Activated CD4-positive, alpha-beta T cell treated with anti-CD3 and anti-CD28 coated beads, Interleukin-2, amount 50 U/mL, for 16 hours (primary cell): ENCODE results near the gene ORM1.
A peak's percentile ranks its signal among the peaks of the same experiment; 100 is the strongest.
"Not testable (repeated sequence)": the region's sequence is repeated elsewhere in the genome, so short reads cannot be mapped to it uniquely, and the experiment has no call there.

Experiments used
- DNase-seq: peaks from one replicate; pipeline ENCODE4 v3.0.0-alpha.2; 2020

The ORM1 gene

DNA sequence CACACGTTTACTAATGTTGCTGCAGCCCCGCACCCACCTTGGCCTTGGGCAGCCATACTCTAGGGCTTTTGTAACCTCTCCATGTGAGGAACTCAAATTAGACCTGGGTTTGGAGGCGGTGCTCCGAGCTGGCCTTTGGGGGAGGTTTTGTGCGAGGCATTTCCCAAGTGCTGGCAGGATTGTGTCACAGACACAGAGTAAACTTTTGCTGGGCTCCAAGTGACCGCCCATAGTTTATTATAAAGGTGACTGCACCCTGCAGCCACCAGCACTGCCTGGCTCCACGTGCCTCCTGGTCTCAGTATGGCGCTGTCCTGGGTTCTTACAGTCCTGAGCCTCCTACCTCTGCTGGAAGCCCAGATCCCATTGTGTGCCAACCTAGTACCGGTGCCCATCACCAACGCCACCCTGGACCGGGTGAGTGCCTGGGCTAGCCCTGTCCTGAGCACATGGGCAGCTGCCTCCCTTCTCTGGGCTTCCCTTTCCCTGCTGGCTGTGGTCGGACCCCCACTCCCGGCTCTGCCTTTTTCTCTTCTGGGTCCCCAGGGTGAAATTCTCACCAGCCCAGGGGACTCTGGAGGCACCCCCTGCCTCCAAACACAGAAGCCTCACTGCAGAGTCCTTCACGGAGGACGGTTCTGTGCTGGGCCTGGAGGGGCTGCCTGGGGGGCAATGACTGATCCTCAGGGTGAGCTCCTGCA, at the start of gene ORM1:
TSS of gene ORM1 (plus strand) at position 268 of the 701 bp plus-strand sequence. CDS start at position 304, 36 bp downstream.
- not testable (repeated sequence) for DNase-seq

DNA sequence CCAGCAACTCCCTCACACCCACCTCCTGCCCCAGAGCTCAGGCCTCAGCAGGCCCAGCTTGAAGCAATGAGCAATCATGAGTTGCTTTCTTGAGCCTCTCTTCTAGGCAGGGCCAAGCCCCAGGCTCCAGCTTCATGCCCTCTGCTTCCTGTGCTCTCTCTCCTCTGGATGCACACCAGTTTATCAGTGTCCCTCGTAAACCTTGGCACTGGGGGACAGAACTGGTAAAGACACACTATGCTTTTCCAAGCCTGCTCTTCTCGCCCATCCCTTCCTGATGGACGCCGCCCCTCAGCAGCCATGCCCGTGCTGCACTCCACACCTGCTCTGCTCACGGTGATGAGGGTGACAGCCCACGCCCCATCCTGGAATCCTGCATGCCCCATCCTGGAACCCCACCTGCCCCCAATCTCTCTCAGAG, 49.4 kb upstream of the ORM1 start:
- no peak for DNase-seq

DNA sequence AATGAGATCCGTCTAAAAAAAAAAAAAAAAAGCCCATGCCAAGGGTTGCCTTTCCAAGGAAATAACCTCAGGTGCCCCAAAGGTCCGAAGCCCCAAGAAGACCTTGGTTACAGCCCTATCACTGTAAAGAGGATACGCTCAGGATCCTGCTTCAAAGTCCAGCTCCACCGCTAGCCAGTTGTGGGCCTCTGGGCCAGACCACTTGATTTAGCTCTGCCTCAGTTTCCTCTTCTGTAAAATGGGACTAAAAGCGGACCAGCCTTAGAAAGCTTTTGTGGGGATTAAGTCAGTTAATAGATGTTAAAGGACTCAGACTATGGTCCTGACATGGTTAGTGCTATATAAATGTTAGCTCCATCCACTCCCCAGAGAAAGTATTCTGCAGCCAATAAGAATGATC, 48.7 kb upstream of the ORM1 start:
- no peak for DNase-seq

DNA sequence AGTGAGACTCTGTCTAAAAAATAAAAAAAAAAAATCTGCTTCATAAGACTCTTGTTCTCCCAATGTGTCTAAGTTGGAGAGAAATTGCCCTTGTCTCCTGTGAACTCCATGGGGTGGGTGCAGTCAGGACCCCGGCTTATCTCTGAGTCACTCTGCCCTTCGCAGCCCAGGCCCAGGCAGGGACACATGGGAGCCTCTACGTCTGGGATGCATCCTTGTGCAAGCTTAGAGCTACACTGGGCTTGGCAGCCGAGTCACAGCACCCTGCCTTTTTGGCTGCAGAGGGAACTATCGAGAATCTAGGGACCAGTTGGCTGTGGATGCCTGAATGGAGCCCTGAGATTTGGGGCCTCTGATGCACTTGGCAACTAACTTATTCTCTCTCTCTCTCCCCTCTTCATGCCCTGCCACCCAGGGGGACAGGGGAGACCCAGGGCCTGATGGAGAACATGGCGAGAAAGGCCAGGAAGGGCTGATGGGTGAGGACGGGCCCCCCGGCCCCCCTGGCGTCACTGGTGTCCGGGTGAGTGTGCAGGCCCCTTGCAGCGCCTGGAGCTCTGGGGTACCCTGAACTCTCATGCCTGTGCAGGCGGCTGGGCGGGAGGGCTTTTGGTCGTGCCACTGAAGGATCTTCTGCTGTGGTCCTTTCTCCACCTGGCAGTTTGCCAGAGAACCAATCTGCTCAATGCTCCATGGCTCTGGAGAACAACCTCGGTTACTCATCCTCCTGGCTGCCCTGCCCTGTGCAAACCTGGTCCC, 47.5 kb upstream of the ORM1 start:
- DNase-seq = no peak

DNA sequence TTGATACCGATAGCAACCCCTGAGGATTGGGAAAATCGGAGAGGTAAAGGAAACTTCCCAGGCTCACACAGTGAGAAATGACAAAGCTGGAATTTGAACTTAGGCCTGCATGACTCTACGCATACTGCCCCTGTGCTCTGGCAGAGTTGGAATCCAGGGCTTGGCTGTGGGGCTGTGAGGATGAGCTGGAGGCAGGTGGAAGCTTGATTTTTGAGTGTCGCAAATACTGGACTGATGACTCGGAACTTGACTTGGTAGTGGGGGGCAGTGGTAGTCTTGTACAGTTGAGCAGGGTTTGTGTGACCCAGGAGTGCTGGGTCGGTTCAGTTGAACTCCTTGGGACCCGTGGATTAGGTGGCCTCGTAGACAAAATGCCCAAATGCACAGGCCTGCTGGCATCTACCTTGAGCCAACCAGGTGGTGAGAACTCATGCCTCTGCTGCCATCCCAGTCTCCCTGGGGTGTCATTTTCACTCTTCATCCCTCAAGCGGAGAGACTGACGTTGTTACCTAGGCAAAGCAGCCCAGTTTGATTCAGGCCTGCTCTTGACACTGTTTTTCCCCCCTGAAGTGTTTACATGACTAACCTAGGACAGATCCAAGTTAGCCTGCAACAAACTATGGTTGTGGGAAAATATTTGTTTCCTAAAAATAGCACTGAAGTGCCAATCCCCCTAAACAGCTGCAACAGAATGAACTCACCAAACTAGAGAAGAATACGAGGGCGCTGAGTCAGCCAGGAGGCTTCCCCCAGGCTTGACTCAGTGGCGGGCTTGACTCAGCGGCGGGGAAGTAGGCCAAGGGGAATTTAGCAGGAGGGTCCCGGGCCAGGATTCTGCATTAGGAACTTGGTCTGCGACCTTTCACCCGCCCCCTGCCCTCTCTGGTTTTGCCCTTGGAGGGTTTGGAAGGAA, 45.7 kb upstream of the ORM1 start:
- no peak for DNase-seq

DNA sequence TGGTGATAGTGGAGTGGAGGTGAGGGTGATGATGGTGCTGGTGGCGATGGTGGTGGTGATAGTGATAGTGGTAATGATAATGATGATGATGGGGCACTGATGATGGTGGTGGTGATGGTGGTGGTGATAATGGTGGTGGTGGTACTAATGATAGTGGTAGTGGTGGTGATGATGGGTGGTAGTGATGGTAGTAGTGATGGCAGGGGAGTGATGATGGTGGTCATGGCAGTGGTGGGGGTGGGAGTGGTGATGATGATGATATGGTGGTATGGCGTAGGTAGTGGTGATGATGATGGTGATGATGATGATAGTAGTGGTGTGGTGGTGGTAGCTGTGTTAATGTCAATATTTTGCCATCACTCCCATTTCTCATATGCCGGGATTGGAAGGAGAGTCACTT, 44.5 kb upstream of the ORM1 start:
- DNase-seq = no peak

DNA sequence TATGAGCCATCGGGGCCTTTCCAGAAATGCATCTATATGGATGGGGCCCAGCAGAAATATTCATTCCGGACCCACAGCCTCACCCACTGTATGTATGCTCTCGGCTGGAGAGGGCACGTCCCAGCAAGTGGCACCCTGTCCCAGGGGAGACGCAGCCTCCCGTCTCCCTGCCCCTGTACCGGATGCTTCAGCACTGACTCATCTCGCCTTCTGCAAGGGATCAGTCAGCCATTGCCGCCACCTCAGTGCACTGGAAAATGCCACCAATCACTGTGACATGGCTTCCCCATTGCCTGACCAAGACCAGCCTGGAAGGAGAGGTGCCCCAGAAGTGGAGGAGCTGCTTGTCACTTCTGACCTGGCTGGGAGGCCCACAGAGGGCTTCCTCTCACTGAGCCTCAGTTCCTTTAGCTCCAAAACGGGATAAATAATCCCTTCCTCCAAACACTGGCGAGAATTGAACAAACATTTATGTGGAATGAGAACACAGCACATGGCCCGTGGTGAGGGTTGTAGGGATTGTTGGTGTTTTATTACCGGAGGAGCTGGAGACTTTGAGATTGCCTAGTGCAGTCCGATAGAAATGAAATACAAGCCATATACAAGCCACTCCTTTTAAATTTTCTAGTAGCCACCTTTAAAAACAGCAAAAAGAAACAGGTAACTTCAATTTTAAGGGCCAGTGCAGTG, 43.9 kb upstream of the ORM1 start:
- no peak for DNase-seq

DNA sequence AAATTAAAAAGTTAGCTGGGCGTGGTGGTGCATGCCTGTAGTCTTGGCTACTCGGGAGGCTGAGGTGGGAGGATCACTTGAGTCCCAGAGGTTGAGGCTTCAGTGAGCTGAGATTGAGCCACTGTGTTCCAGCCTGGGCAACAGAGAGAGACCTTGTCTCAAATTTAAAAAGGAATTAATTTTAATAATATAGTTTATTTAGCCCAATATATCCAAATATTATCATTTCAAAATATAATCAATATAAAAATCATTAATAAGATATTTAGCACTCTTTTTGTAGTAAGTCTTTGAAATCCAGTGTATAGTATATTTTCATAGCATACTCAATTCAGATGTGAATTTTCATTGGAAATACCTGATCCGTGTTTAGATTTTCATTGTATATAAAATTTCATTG, 43.2 kb upstream of the ORM1 start:
- no peak for DNase-seq

DNA sequence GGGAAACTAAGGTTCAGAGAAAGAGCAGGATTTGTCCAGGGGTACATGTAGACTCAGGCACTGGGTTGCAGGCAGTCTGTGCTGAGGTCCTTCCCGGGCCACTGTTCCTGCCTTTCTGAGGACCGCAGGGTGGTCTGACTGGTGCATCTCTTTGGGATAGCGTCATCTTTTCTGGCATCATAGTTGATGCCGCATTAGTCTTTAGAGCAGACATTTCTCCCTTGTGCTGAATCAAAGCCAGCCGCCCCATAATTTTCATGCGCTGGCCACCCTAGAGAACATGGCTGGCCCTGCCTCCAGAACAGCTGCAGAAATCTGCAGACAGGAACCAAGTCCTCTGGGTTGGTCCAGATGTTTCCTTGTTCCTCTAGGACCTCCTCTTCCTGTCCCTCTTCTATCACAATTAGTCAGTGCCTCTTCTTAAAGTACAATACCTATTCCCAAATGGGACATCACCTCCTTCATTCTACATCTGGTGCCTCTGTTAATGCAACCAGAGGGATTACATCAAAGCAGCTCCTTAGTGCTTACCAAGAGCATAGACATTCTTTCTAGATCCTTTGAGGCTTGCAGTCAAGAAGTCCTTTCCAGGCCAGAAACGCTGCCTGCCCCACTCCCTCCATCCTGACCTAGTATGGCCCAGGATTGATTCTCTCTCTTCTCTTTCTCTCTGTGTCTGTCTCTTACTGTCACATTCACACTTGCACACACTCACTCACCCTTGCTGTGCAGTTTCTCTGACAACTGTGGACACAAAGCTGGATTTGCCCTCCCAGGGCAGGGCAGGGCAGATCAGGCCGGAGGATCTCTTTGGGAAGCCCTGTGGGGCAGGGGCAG, 42.0 kb upstream of the ORM1 start:
- no peak for DNase-seq

DNA sequence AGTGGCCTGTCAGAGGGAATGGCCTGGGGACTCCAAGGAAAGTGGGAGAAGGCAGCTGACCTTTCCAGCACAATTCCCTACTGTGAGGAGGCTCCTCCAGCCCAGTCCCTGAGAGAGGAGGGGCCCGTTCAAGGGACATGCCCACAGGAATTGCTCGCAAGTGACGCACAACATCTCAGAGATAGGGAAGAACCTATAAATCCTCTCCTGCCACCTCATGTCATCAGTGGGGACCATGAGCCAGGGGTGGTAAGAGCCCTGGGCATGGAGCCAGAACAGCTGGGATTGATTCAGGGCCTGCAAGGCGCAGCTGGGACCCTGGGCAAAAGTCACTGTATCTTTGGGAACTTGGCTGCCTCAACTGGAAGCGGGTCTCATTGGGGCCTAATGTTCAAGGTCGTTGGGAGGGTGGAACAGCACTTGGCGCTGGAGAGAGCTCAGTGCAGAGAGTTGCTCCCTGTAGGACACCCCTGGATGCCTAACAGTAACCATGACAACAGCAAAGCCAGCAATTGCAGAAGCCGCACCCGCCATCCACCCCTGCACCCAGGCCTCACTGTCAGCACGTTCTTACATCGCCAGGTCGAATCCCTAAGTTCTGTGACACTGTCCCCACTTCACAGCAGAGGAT, 41.3 kb upstream of the ORM1 start:
- no peak for DNase-seq

DNA sequence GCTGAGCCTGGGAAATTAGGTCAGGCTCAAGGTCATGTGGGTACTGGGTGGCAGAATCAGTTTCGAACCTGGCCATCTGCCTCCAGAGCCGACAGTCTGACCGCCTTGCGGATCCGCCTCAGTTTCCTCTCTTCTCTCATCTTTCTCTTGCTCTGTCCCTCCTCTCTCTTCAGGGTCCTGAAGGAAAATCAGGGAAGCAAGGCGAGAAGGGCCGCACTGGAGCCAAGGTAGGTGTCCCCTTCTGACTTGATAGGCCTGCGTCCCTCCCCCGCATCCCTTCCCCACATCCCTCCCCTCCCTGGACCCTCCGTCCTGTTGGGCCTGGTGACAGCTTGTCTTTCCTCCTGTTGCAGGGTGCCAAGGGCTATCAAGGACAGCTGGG, 40.8 kb upstream of the ORM1 start:
- no peak for DNase-seq

DNA sequence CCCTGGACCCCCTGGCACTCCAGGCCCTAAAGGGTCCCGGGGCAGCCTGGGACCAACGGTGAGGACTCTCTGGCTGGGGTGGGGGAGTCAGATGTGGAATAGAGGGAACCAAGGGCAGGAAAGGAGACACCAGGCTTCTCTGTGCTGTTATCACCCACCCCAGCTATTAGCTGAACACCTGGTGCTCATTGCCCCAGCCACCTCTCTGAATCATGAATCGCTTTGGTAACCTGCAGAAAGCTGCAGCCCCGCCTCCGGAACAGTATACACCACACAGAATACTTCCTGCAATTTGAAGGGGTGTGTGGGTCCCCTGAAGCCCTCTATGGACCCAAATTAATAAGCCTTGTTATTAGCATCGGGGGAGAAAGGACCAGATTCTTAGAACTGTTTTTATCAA, 40.4 kb upstream of the ORM1 start:
- no peak for DNase-seq

DNA sequence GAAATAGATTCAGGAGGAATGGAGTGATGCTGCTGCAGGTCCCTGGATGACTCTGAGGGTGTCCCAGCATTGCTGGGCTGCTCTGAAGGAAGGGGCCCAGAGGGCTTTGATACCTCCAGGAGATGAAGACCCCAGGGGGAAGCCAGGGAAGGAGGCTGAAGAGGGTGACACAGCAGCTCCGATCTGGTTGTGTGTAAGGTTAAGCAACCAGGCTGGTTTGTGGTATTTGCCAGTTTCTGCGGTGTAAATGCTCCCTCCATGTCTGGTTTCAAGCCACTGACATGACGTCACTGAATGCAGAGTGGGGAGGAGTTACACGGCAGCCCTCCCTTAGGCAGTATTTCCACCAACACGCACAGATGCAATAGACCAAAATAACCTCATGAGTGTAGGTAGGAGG, 40.0 kb upstream of the ORM1 start:
- peak; percentile 55 for DNase-seq

DNA sequence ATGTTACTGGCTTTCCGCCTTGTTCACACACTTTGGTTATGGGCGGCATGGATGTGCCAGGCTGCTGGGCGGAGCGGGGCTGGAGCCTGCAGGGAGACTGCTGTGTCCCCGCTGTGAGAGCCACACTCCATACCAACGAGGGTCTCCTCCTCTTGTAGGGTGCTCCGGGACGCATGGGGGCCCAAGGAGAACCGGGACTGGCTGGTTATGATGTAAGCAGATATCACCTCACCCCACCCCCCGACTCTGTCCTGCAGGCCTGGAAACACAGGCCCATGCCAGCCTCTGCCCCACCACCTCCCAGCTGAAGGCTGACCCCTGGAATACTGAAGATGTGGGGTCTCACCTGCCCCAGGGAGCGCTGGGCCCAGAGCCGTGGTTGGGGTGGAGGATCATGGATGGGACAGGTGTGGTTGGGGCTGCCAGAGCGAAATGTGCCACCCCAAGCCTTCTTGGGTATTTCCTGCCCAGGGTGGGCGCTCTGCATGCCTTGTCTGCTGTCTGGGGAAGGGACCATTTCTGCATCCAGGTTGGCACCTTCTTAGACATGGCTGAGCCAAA, 39.3 kb upstream of the ORM1 start:
- DNase-seq = no peak

DNA sequence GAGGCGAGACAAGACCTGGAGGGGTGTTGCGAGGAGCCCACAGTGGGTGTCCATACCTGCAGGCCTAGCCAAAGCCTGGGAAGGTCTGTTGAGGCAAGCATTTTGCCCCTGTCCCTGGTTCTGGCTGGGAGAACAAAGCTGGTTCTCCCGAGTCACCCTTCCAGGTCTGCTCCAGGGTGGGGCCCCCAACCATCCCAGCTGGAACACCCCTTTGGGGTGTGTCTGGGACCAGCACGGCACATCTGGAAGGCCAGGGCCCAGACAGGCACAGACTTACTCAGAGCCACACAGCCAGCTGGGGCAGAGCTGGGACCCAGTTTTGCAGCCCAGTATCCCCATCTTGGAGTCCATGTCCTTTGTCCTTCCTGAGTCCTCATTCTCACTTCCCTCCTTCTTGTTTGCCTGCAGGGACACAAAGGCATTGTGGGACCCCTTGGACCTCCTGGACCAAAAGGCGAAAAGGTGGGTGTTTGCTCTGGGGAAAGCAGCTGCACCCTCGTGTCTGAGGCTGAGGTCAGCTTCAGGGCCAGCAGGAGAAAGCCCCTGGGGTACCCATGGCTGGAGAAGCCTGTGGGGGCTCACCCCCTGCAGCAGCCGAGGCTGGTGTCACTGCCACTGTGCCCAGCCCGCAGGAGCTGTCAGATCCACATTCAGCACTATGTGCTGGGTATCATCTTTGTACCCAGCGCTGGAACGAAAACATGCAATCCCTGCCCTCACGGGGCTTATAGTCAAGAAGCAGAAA, 38.4 kb upstream of the ORM1 start:
- no peak for DNase-seq

DNA sequence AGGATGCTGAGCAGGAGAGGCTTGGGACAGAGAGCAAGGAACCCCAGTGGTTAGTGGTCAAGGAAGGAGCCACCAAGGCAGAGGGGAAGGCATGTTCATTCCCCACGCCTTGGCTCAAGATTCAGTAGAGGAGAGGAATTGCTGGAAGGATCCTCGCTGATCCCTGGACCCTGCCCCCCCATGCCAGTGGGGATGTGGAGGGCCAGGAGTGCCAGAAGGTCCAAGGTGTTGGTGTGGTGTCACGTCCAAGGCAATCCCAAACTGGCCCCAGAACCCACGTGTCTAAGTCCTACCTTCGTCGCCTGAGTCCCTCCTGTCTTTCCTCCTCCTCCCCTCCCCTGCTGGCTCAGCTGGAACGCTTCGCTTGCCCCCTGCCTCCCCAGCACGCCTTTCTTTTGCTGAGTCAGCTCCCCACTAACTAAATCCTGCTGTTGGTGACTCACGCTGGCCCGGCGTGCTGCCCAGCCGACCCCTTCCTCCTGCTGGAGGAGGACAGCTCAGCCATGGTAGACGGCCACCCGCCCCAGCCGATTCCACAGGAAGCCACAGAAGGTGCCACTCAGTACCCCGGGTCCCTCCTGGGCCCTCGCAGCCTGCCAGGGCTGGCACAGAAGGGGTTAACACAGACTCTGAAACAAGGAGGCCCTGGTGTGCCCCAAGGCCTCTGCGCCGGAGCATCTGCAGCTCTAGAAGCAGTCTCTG, 37.6 kb upstream of the ORM1 start:
- no peak for DNase-seq

DNA sequence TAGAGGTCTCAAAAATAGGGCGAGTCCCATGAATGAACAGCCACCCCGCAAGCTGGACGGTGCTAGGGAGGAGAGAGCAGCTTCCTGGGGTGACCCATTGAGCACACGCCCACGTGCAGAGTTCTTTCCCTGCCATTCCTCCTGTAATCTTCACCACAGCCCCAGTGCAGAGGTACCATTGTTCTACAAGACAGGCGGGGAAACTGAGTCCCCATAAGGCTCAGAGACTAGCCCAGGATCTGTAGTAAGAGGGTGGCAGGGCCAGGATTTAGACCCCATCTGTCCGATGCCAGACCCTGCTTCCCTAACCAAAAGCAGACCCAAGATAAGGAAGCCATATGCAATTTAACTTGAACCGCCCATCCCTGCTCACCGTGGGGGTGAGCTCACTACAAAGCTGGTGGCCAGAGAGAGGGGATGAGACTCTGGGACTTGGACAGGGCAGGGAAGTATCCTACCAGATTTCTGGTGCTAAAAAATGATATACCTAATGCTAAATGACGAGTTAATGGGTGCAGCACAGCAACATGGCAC, 36.7 kb upstream of the ORM1 start:
- DNase-seq = no peak

DNA sequence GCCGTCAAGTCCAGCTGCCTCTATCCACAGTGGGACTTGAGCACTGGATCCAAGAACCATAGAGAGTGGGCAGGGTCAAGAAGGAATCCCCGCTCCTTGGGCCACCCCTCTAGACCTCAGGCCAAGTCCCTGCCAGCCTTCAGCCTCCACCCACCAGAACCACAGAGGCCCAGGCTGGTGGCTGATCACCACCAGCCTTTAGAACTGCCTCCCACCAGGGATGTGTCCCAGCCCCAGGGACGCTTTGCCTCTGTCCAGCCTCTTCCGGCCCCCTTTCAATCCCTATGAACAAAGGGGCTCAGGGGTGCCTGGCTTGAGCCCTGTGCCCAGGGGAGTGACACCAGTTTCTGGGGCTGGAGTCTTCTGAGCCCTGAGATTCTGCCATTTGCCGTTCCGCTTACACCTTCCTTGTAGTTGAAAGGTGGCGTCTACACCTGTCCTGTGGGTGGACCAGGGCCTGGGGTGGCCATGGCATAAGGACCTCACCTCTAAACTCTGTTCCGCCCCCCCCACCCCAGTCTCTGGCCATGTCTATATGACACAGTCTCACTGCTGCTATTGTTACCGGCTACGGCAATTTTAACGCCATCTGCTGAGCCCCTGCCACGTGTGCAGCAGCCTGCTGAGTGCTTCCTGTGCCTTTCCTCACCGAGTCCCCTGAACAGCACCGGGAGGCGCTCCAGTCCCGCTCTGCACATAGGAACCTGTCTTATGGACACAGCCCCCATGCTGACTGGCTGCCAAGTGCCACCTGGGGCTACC, 35.7 kb upstream of the ORM1 start:
- no peak for DNase-seq

DNA sequence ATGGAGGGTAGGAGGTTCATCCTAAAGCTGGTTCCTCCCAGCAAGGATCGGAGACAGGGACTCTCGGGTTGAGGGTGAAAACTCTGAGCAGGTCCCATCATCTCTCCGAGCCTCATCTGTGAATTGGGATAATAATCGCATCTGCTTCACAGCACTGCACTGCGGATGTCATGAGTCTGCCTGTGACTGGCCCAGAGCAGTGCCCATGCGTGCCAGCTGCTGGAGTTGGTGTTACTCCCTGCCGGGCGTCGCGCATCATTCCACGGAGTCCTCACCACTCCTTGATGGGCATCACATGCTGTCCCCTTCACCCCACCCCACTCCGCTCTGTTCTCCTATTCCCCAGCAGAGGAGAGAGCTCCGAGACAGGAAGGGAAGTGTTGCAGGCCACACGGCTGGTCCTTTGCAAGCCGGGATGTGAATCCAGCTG, 35.1 kb upstream of the ORM1 start:
- DNase-seq = no peak
